IMR-90 (cell line): ENCODE data around the gene TBC1D1. TPM values are rescaled to one million over a fixed set of nuclear protein-coding genes. Genes with fewer than 3 reads are reported as not detected.

Source experiments
- ATAC-seq: fragments of 200-7000 bp; cut with Tn5 transposase; 2 replicates; pipeline ENCODE4 v1.9.1; 2020; ENCODE audit warnings: low read depth, mild to moderate bottlenecking, moderate library complexity
- BruUV-seq: library from RNA; stranded (reverse); fragments of 400-500 nt; replicated peaks from 2 replicates; lab custom pipeline; 2021; lab: Mats Ljungman, UMichigan
- CTCF ChIA-PET: fragments of 300-600 bp; formaldehyde crosslinking; extraction: SDS; loops from one replicate; lab custom pipeline; 2021; ENCODE audit warnings: antibody characterized with exemption; lab: Yijun Ruan, JAX
- POLR2A ChIA-PET: fragments of 300-600 bp; sonication (Branson Sonifier 250); formaldehyde crosslinking; loops from one replicate; lab custom pipeline; 2022; ENCODE audit warnings: antibody characterized with exemption; ENCODE audit not compliant: unreplicated experiment; lab: Charles Lee
- DNase-seq: peaks from one replicate; pipeline ENCODE4 v3.0.0; 2013
- H2AFZ ChIP-seq: replicated peaks from 2 replicates; pipeline ENCODE3; 2013; ENCODE audit warnings: low read length, mild to moderate bottlenecking; ENCODE audit not compliant: poor library complexity
- H2AK5ac ChIP-seq: 2 replicates; pipeline ENCODE4 v1.6.1; 2013; ENCODE audit warnings: low read depth, low read length, inconsistent platforms
- H2AK9ac ChIP-seq: replicated peaks from 2 replicates; pipeline ENCODE3; 2013; ENCODE audit warnings: mild to moderate bottlenecking, low read depth, low read length, moderate library complexity; ENCODE audit not compliant: poor library complexity
- H2BK120ac ChIP-seq: 2 replicates; pipeline ENCODE4 v1.6.1; 2013; ENCODE audit warnings: low read depth, low read length, inconsistent platforms
- H2BK15ac ChIP-seq: 3 replicates; pipeline ENCODE4 v1.6.1; 2013; ENCODE audit warnings: low read depth, low read length, inconsistent platforms
- H2BK20ac ChIP-seq: 2 replicates; pipeline ENCODE4 v1.6.1; 2013; ENCODE audit warnings: low read depth, mild to moderate bottlenecking, inconsistent platforms, low read length, moderate library complexity
- H2BK5ac ChIP-seq: 2 replicates; pipeline ENCODE4 v1.6.1; 2013; ENCODE audit warnings: mild to moderate bottlenecking, low read depth, low read length, inconsistent platforms; ENCODE audit not compliant: poor library complexity, severe bottlenecking
- H3K14ac ChIP-seq: replicated peaks from 2 replicates; pipeline ENCODE4 v1.6.1; 2013; ENCODE audit warnings: low read depth, low read length, inconsistent platforms
- H3K18ac ChIP-seq: 2 replicates; pipeline ENCODE4 v1.6.1; 2013; ENCODE audit warnings: low read depth, low read length, control low read depth
- H3K23ac ChIP-seq: 2 replicates; pipeline ENCODE4 v1.6.1; 2013; ENCODE audit warnings: low read depth, low read length, inconsistent platforms
- H3K27ac ChIP-seq: 2 replicates; pipeline ENCODE4 v1.5.1; 2013; ENCODE audit warnings: mild to moderate bottlenecking, control low read depth, low read length; ENCODE audit not compliant: insufficient read depth
- H3K27me3 ChIP-seq: 2 replicates; pipeline ENCODE4 v1.6.1; 2013; ENCODE audit warnings: low read length; ENCODE audit not compliant: control insufficient read depth, insufficient read depth
- H3K36me3 ChIP-seq: 2 replicates; pipeline ENCODE4 v1.6.1; 2013; ENCODE audit warnings: low read length, mixed read lengths; ENCODE audit not compliant: control insufficient read depth, insufficient read depth
- H3K4ac ChIP-seq: 2 replicates; pipeline ENCODE4 v1.6.1; 2013; ENCODE audit warnings: low read depth, low read length, inconsistent platforms
- H3K4me1 ChIP-seq: 2 replicates; pipeline ENCODE4 v1.6.1; 2013; ENCODE audit warnings: low read length, mixed read lengths; ENCODE audit not compliant: control insufficient read depth, insufficient read depth
- H3K4me2 ChIP-seq: 2 replicates; pipeline ENCODE4 v1.6.1; 2013; ENCODE audit warnings: low read depth, mild to moderate bottlenecking, control low read depth, low read length, moderate library complexity
- H3K4me3 ChIP-seq: 2 replicates; pipeline ENCODE4 v1.5.1; 2013; ENCODE audit warnings: low read depth, mild to moderate bottlenecking, control low read depth, low read length, moderate library complexity; ENCODE audit not compliant: insufficient read depth
- H3K56ac ChIP-seq: 2 replicates; pipeline ENCODE4 v1.6.1; 2013; ENCODE audit warnings: low read length, inconsistent platforms; ENCODE audit not compliant: insufficient read depth; ENCODE audit errors: extremely low read depth
- H3K79me1 ChIP-seq, 2 experiments: 2 replicates each; pipeline ENCODE4 v1.6.1; 2013; ENCODE audit warnings: low read length in 2 of 2, inconsistent platforms in 1 of 2, low read depth in 1 of 2
- H3K9ac ChIP-seq: 2 replicates; pipeline ENCODE4 v1.6.1; 2013; ENCODE audit warnings: low read depth, low read length, control low read depth
- H3K9me1 ChIP-seq: 2 replicates; pipeline ENCODE4 v1.6.1; 2013; ENCODE audit warnings: low read length, inconsistent platforms; ENCODE audit not compliant: insufficient read depth
- H3K9me3 ChIP-seq: 2 replicates; pipeline ENCODE4 v1.6.1; 2013; ENCODE audit warnings: low read length; ENCODE audit not compliant: control insufficient read depth, insufficient read depth
- H4K20me1 ChIP-seq: 2 replicates; pipeline ENCODE4 v1.6.1; 2013; ENCODE audit warnings: low read length, inconsistent platforms; ENCODE audit not compliant: insufficient read depth
- H4K5ac ChIP-seq: 2 replicates; pipeline ENCODE4 v1.6.1; 2013; ENCODE audit warnings: mild to moderate bottlenecking, low read depth, low read length, control low read depth
- H4K8ac ChIP-seq, 2 experiments: 2 replicates each; pipeline ENCODE4 v1.6.1; 2013; ENCODE audit warnings: low read depth in 2 of 2, low read length in 2 of 2, control low read depth in 1 of 2, inconsistent platforms in 1 of 2
- H4K91ac ChIP-seq: 2 replicates; pipeline ENCODE4 v1.6.1; 2013; ENCODE audit warnings: low read depth, low read length, inconsistent platforms; ENCODE audit not compliant: insufficient read depth
- FOS ChIP-seq: fragments of 150-350 bp; IDR thresholded peaks from 2 replicates; pipeline ENCODE4 v1.6.1; 2016; ENCODE audit warnings: low read depth, low read length
- WGBS, 2 experiments: methylation state at CpG; one replicate each; pipeline versions ENCODE4 v1.1.5 to v1.1.7; 2013; ENCODE audit warnings: missing lambda C conversion rate in 2 of 2; ENCODE audit not compliant: insufficient read length in 1 of 2; ENCODE audit errors: extremely low coverage in 2 of 2; 5-methylcytosine and 5-hydroxymethylcytosine counted together
- dilution Hi-C: fragments of 300-500 bp; cut with HindIII; formaldehyde crosslinking; loops from one replicate; pipeline ENCODE4 v1.14.3; 2018; ENCODE audit warnings: low sequenced_read_pairs; ENCODE audit not compliant: unreplicated experiment
- in situ Hi-C: fragments of 300-500 bp; cut with MboI; formaldehyde crosslinking; loops from 3 replicates; pipeline ENCODE4 v1.14.3; 2019; ENCODE audit warnings: low sequenced_read_pairs, inconsistent platforms, mixed read lengths
- intact Hi-C: fragments of 100-400 bp; cut with micrococcal nuclease; formaldehyde crosslinking; loops from 2 replicates; pipeline ENCODE4 v1.10.0; 2022
- polyA plus RNA-seq, 3 experiments: library from polyadenylated mRNA; depleted of rRNA; stranded (reverse); fragments of >200 nt; gene quantifications; 2 replicates each; pipeline ENCODE4 v1.2.3, GENCODE V29; 2012; ENCODE audit warnings: low replicate concordance in 1 of 3
- total RNA-seq: library from RNA; depleted of rRNA; stranded (reverse); fragments of >200 nt; gene quantifications from 2 replicates; pipeline ENCODE4 v1.2.3, GENCODE V29; 2012

The TBC1D1 gene
- total and polyA plus RNA-seq, 2 of the 4 experiments (the other 2 are of a cell fraction) = 42.4 to 104 TPM

DNA sequence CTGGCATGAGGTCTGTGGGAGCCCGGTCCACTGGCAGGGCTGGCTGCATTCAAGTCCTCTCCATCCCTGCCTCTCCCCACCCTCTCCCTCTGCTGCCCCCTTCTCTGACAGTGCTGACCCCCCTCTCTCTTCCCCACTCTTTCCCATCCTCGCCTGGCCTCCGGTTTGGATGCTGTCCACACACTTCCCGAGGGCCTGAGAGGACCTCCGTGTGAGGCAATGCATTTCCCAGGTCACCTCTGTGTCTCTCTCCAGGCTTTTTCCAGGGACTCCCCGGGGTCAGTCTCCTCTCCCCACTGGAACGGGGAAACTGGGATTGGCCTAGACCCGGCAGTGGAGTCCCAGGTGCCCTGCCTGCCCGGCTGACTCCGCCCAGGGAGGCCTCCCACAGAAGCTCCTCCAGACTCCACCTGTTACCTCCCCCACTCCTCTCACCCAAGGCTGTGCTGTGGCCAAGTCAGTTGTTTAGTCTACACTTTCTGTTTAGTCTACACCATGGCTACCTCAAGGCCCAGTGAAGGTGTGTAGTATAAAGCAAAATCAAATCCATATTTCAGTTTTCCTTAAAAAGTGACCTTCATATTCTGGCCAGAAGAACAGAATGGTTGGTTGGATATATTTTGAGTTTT, 216.1 kb downstream of the TBC1D1 start:
- in situ Hi-C loops = no loop called here
- H3K4me3 ChIP-seq = no peak overlapping the region
- no peak overlapping the region for H3K4me2 ChIP-seq
- H2BK5ac ChIP-seq = no peak overlapping the region
- dilution Hi-C loops = no loop called here
- no peak overlapping the region for H3K9ac ChIP-seq
- no peak overlapping the region for H3K56ac ChIP-seq
- H2AK9ac ChIP-seq = peak overlapping the region; percentile 17
- no peak for TF ChIP-seq FOS
- no TSS peak for BruUV-seq
- no peak overlapping the region for H3K18ac ChIP-seq
- H3K4me1 ChIP-seq = peaks cover 17% of the 10 kb centered on the region
- H3K23ac ChIP-seq = no peak overlapping the region
- H2AK5ac ChIP-seq = peak overlapping the region; percentile 28; the same call in 1 of the 2 replicates
- H2BK20ac ChIP-seq = 0 out of 2 replicates have a peak overlapping the region, but pooled peaks have one; percentile 46
- H4K8ac ChIP-seq = 0 out of 4 replicates have a peak overlapping the region, but pooled peaks of 1 of the 2 experiments have one; percentile 8
- H3K79me1 ChIP-seq = peaks cover 5 to 16% of the 10 kb centered on the region in 2 experiments; a peak in 3 of 4 replicates
- no peaks in the 10 kb centered on the region for H3K27me3 ChIP-seq
- H3K36me3 ChIP-seq = no peaks in the 10 kb centered on the region; the same call in 1 of the 2 replicates
- H4K20me1 ChIP-seq = no peaks in the 10 kb centered on the region
- H2BK120ac ChIP-seq = peak overlapping the region; percentile 52
- H4K91ac ChIP-seq = no peak overlapping the region
- H4K5ac ChIP-seq = 0 out of 2 replicates have a peak overlapping the region, but pooled peaks have one; percentile 6
- ChIA-PET CTCF (no interaction called here), POLR2A (no interaction called here)
- no peak overlapping the region for H3K27ac ChIP-seq
- H3K14ac ChIP-seq = peak overlapping the region; percentile 50; the same call in 1 of the 2 replicates
- 61% methylated on average over 6 of the region's 10 CpGs; no CpG with 5 or more reads in 1 of the 2 experiments for WGBS, 2 experiments
- no peaks in the 10 kb centered on the region for H3K9me3 ChIP-seq
- peak overlapping the region; percentile 37 for H3K4ac ChIP-seq
- peaks cover 15% of the 10 kb centered on the region for H3K9me1 ChIP-seq
- intact Hi-C loops = no loop called here
- no peak for DNase-seq
- ATAC-seq = no peak
- no peak overlapping the region; the same call in 2 of the 3 replicates for H2BK15ac ChIP-seq
- peak overlapping the region; percentile 40 for H2AFZ ChIP-seq
